Activated CD4-positive, alpha-beta T cell treated with anti-CD3 and anti-CD28 coated beads, Interleukin-2, amount 10 ng/mL, durations not matched to agents 24 days and 14 days (primary cell): ENCODE results near the gene ZNF654. TPM values are rescaled to one million over a fixed set of nuclear protein-coding genes. Genes with fewer than 3 reads are reported as not detected.
"Not testable (repeated sequence)": the region's sequence is repeated elsewhere in the genome, so short reads cannot be mapped to it uniquely, and the experiment has no call there.

Source experiments
- DNase-seq: peaks from one replicate; pipeline ENCODE4 v3.0.0; 2022
- H3K27ac Mint-ChIP-seq: one replicate; pipeline ENCODE4 v1.8.0; 2022; ENCODE audit warnings: mild to moderate bottlenecking, mixed read lengths
- H3K27me3 Mint-ChIP-seq: one replicate; pipeline ENCODE4 v1.8.0; 2022; ENCODE audit warnings: mixed read lengths
- H3K36me3 Mint-ChIP-seq: one replicate; pipeline ENCODE4 v1.8.0; 2022; ENCODE audit warnings: low read depth, mild to moderate bottlenecking, mixed read lengths
- H3K4me1 Mint-ChIP-seq: one replicate; pipeline ENCODE4 v1.8.0; 2021; ENCODE audit warnings: mixed read lengths
- H3K4me3 Mint-ChIP-seq: one replicate; pipeline ENCODE4 v1.8.0; 2022; ENCODE audit warnings: mild to moderate bottlenecking, moderate library complexity, mixed read lengths
- H3K9me3 Mint-ChIP-seq: one replicate; pipeline ENCODE4 v1.8.0; 2021; ENCODE audit warnings: mixed read lengths
- intact Hi-C: fragments of 100-400 bp; cut with micrococcal nuclease; formaldehyde crosslinking; loops from one replicate; pipeline ENCODE4 v1.15.1; 2023
- total RNA-seq: library from RNA; stranded (reverse); gene quantifications from 2 replicates; pipeline ENCODE4 v1.2.3, GENCODE V29; 2022

The ZNF654 gene
- total RNA-seq, 1 donor from 2014 or later = 18.7 TPM

GRCh38 chr3:88084097-88084501 lies 25.0 kb downstream of the ZNF654 start:
- peaks cover 32% of the 10 kb centered on the region for H3K36me3 Mint-ChIP-seq
- H3K27ac Mint-ChIP-seq = peak overlapping the region; percentile 44
- peaks cover 10% of the 10 kb centered on the region for H3K4me1 Mint-ChIP-seq
- DNase-seq = no peak
- no peaks in the 10 kb centered on the region for H3K27me3 Mint-ChIP-seq
- intact Hi-C loops = no loop called here
- H3K4me3 Mint-ChIP-seq = no peak overlapping the region
- H3K9me3 Mint-ChIP-seq = no peaks in the 10 kb centered on the region

GRCh38 chr3:88090681-88091080 lies 31.6 kb downstream of the ZNF654 start:
- no peaks in the 10 kb centered on the region for H3K27me3 Mint-ChIP-seq
- H3K4me3 Mint-ChIP-seq = no peak overlapping the region

GRCh38 chr3:88092270-88092669 lies 33.2 kb downstream of the ZNF654 start:
- Mint-ChIP-seq H3K27me3 (no peaks in the 10 kb centered on the region), H3K4me3 (no peak overlapping the region), H3K36me3 (peaks cover 58% of the 10 kb centered on the region), H3K9me3 (peaks cover 19% of the 10 kb centered on the region), H3K27ac (no peak overlapping the region), H3K4me1 (peaks cover 7% of the 10 kb centered on the region)
- no peak for DNase-seq
- intact Hi-C loops = no loop called here

More at GRCh38 chr3:88090681-88091080, 31.6 kb downstream of the ZNF654 start:
- DNase-seq = no peak
- Mint-ChIP-seq H3K36me3 (peaks cover 53% of the 10 kb centered on the region), H3K9me3 (peaks cover 5% of the 10 kb centered on the region), H3K4me1 (peaks cover 3% of the 10 kb centered on the region), H3K27ac (no peak overlapping the region)
- intact Hi-C loops = no loop called here

- Mint-ChIP-seq H3K4me1 (peaks cover 7% of the 10 kb centered on the region), H3K36me3 (peaks cover 65% of the 10 kb centered on the region), H3K27ac (no peak overlapping the region), H3K27me3 (no peaks in the 10 kb centered on the region), H3K9me3 (peaks cover 27% of the 10 kb centered on the region), H3K4me3 (no peak overlapping the region)
- no peak for DNase-seq
- intact Hi-C loops = no loop called here
Observed at GRCh38 chr3:88093266-88093665, 34.2 kb downstream of the ZNF654 start.

- H3K4me3 Mint-ChIP-seq = no peak overlapping the region
Observed at GRCh38 chr3:88101142-88101541, 42.1 kb downstream of the ZNF654 start.

GRCh38 chr3:88105325-88105724 lies 46.3 kb downstream of the ZNF654 start:
- Mint-ChIP-seq H3K36me3 (peaks cover 28% of the 10 kb centered on the region), H3K27ac (no peak overlapping the region), H3K27me3 (no peaks in the 10 kb centered on the region), H3K9me3 (peaks cover 3% of the 10 kb centered on the region), H3K4me1 (peaks cover 9% of the 10 kb centered on the region), H3K4me3 (no peak overlapping the region)
- intact Hi-C loops = no loop called here
- DNase-seq = no peak

More at GRCh38 chr3:88101142-88101541, 42.1 kb downstream of the ZNF654 start:
- intact Hi-C loops = no loop called here
- no peak for DNase-seq
- H3K9me3 Mint-ChIP-seq = peaks cover 20% of the 10 kb centered on the region
- H3K36me3 Mint-ChIP-seq = peaks cover 54% of the 10 kb centered on the region
- peaks cover 8% of the 10 kb centered on the region for H3K4me1 Mint-ChIP-seq
- H3K27me3 Mint-ChIP-seq = no peaks in the 10 kb centered on the region
- no peak overlapping the region for H3K27ac Mint-ChIP-seq

GRCh38 chr3:88112289-88112688 lies 53.2 kb downstream of the ZNF654 start:
- DNase-seq = no peak
- H3K27me3 Mint-ChIP-seq = no peaks in the 10 kb centered on the region
- intact Hi-C loops = loop anchor here (2.0 to 10.0 kb wide), 2 partner anchors 107 to 757 kb away; no protein-coding TSS in a partner anchor

GRCh38 chr3:88113311-88114162 lies 54.5 kb downstream of the ZNF654 start:
- Mint-ChIP-seq H3K4me3 (no peak overlapping the region), H3K27ac (no peak overlapping the region), H3K36me3 (peaks cover 36% of the 10 kb centered on the region), H3K4me1 (peaks cover 19% of the 10 kb centered on the region), H3K27me3 (no peaks in the 10 kb centered on the region), H3K9me3 (no peaks in the 10 kb centered on the region)
- peak; percentile 88 for DNase-seq
- intact Hi-C loops = loop anchor here (1.0 to 10.0 kb wide), 4 partner anchors 54 to 759 kb away; partner anchors contain the start of genes CGGBP1 and ZNF654

More at GRCh38 chr3:88112289-88112688, 53.2 kb downstream of the ZNF654 start:
- Mint-ChIP-seq H3K4me3 (no peak overlapping the region), H3K4me1 (peaks cover 21% of the 10 kb centered on the region), H3K9me3 (no peaks in the 10 kb centered on the region), H3K36me3 (peaks cover 28% of the 10 kb centered on the region), H3K27ac (no peak overlapping the region)

- H3K9me3 Mint-ChIP-seq = no peaks in the 10 kb centered on the region
- H3K36me3 Mint-ChIP-seq = peaks cover 36% of the 10 kb centered on the region
- no peak overlapping the region for H3K4me3 Mint-ChIP-seq
- intact Hi-C loops = loop anchor here (10.0 kb wide), 1 partner anchor 760 kb away; no protein-coding TSS in a partner anchor
- H3K27ac Mint-ChIP-seq = no peak overlapping the region
- no peak for DNase-seq
- no peaks in the 10 kb centered on the region for H3K27me3 Mint-ChIP-seq
- peaks cover 16% of the 10 kb centered on the region for H3K4me1 Mint-ChIP-seq
Observed at GRCh38 chr3:88114878-88115549, 56.0 kb downstream of the ZNF654 start.

- H3K27me3 Mint-ChIP-seq = no peaks in the 10 kb centered on the region
- no peak for DNase-seq
Observed at GRCh38 chr3:88117683-88118082, 58.6 kb downstream of the ZNF654 start.

GRCh38 chr3:88118603-88119002 lies 59.5 kb downstream of the ZNF654 start:
- Mint-ChIP-seq H3K4me1 (peaks cover 11% of the 10 kb centered on the region), H3K36me3 (peaks cover 39% of the 10 kb centered on the region)
- H3K4me3 Mint-ChIP-seq, H3K9me3 Mint-ChIP-seq, DNase-seq, H3K27me3 Mint-ChIP-seq, H3K27ac Mint-ChIP-seq: not testable (repeated sequence)
- intact Hi-C loops = loop anchor here (10.0 kb wide), 1 partner anchor 764 kb away; no protein-coding TSS in a partner anchor

More at GRCh38 chr3:88117683-88118082, 58.6 kb downstream of the ZNF654 start:
- Mint-ChIP-seq H3K36me3 (peaks cover 44% of the 10 kb centered on the region), H3K4me3 (no peak overlapping the region), H3K4me1 (peaks cover 16% of the 10 kb centered on the region), H3K27ac (no peak overlapping the region), H3K9me3 (no peaks in the 10 kb centered on the region)
- intact Hi-C loops = loop anchor here (10.0 kb wide), 1 partner anchor 763 kb away; no protein-coding TSS in a partner anchor

GRCh38 chr3:88123526-88123925 lies 64.5 kb downstream of the ZNF654 start:
- intact Hi-C loops = no loop called here
- no peaks in the 10 kb centered on the region for H3K27me3 Mint-ChIP-seq
- DNase-seq = no peak
- H3K9me3 Mint-ChIP-seq = no peaks in the 10 kb centered on the region
- no peak overlapping the region for H3K4me3 Mint-ChIP-seq
- H3K4me1 Mint-ChIP-seq = peaks cover 3% of the 10 kb centered on the region
- peaks cover 21% of the 10 kb centered on the region for H3K36me3 Mint-ChIP-seq
- H3K27ac Mint-ChIP-seq = no peak overlapping the region

- no peak overlapping the region for H3K4me3 Mint-ChIP-seq
- DNase-seq = no peak
- H3K27ac Mint-ChIP-seq = no peak overlapping the region
- intact Hi-C loops = no loop called here
- no peaks in the 10 kb centered on the region for H3K9me3 Mint-ChIP-seq
- peaks cover 11% of the 10 kb centered on the region for H3K4me1 Mint-ChIP-seq
- peaks cover 25% of the 10 kb centered on the region for H3K36me3 Mint-ChIP-seq
- H3K27me3 Mint-ChIP-seq = no peaks in the 10 kb centered on the region
Observed at GRCh38 chr3:88131695-88132094, 72.6 kb downstream of the ZNF654 start.

- Mint-ChIP-seq H3K36me3 (peaks cover 27% of the 10 kb centered on the region), H3K4me1 (peaks cover 8% of the 10 kb centered on the region), H3K27ac (no peak overlapping the region), H3K9me3 (no peaks in the 10 kb centered on the region), H3K27me3 (no peaks in the 10 kb centered on the region), H3K4me3 (no peak overlapping the region)
- intact Hi-C loops = no loop called here
- no peak for DNase-seq
Observed at GRCh38 chr3:88132894-88133293, 73.8 kb downstream of the ZNF654 start.
